SK-N-SH (cell line): ENCODE results near the gene H1-8. TPM values are rescaled to one million over a fixed set of nuclear protein-coding genes. Genes with fewer than 3 reads are reported as not detected.

ENCODE experiments used
- CTCF ChIA-PET: fragments of 300-600, 350-600 bp; formaldehyde crosslinking; extraction: SDS; loops from one replicate; lab custom pipeline; 2021; lab: Yijun Ruan, JAX
- POLR2A ChIA-PET: fragments of 350-600 bp; sonication (Branson Sonifier 250); formaldehyde crosslinking; extraction: SDS; loops from one replicate; lab custom pipeline; 2020; ENCODE audit warnings: antibody characterized with exemption, inconsistent platforms; lab: Yijun Ruan, JAX
- DNase-seq: peaks from one replicate; pipeline ENCODE4 v3.0.0; 2012
- H2AFZ ChIP-seq: fragments of 200-600 bp; sonication (generic); 2 replicates; pipeline ENCODE4 v1.8.1; 2016; ENCODE audit warnings: antibody characterized with exemption, mild to moderate bottlenecking, low read depth
- H3F3A ChIP-seq: fragments of 200-600 bp; sonication (generic); replicated peaks from 2 replicates; pipeline ENCODE3; 2016; ENCODE audit warnings: antibody characterized with exemption, mild to moderate bottlenecking; ENCODE audit not compliant: insufficient read depth
- H3K27ac ChIP-seq, 2 experiments: fragments of 200-500 bp in 1 of 2; fragments of 200-600 bp in 1 of 2; sonication (Bioruptor generic) in 1 of 2; sonication (generic), shearing (Covaris generic) in 1 of 2; 2 replicates each; pipeline versions ENCODE4 v1.5.1 to v1.6.1; 2014 to 2016; ENCODE audit warnings: low read depth in 2 of 2, inconsistent platforms in 1 of 2, low read length in 1 of 2, mild to moderate bottlenecking in 1 of 2, mixed read lengths in 1 of 2
- H3K27me3 ChIP-seq: fragments of 200-600 bp; sonication (generic), shearing (Covaris generic); 2 replicates; pipeline ENCODE4 v1.6.1; 2016; ENCODE audit warnings: mixed run types; ENCODE audit not compliant: insufficient read depth
- H3K36me3 ChIP-seq, 2 experiments: fragments of 200-500 bp in 1 of 2; fragments of 200-600 bp in 1 of 2; sonication (Bioruptor generic) in 1 of 2; sonication (generic) in 1 of 2; replicated peaks in 1 of 2; 2 replicates each; pipeline versions ENCODE3 to v1.5.1; 2014 to 2016; ENCODE audit warnings: low read length in 1 of 2, mild to moderate bottlenecking in 1 of 2; ENCODE audit not compliant: insufficient read depth in 2 of 2, control insufficient read depth in 1 of 2
- H3K4me1 ChIP-seq, 2 experiments: fragments of 200-500 bp in 1 of 2; fragments of 200-600 bp in 1 of 2; sonication (Bioruptor generic) in 1 of 2; sonication (generic), shearing (Covaris generic) in 1 of 2; 2 replicates each; pipeline versions ENCODE4 v1.5.1 to v1.6.1; 2014 to 2016; ENCODE audit warnings: low read depth in 1 of 2, low read length in 1 of 2, mixed run types in 1 of 2; ENCODE audit not compliant: insufficient read depth in 2 of 2, control insufficient read depth in 1 of 2
- H3K4me2 ChIP-seq: fragments of 200-600 bp; sonication (generic), shearing (Covaris generic); 2 replicates; pipeline ENCODE4 v1.6.1; 2017; ENCODE audit warnings: mixed run types
- H3K4me3 ChIP-seq, 2 experiments: fragments of 200-500 bp in 1 of 2; fragments of 200-600 bp in 1 of 2; sonication (Bioruptor generic) in 1 of 2; sonication (generic), shearing (Covaris generic) in 1 of 2; 2 replicates each; pipeline versions ENCODE4 v1.5.1 to v1.8.1; 2014 to 2016; ENCODE audit warnings: low read depth in 2 of 2, inconsistent platforms in 1 of 2, low read length in 1 of 2, mild to moderate bottlenecking in 1 of 2, mixed read lengths in 1 of 2, moderate library complexity in 1 of 2
- H3K79me2 ChIP-seq: fragments of 200-600 bp; sonication (generic); 2 replicates; pipeline ENCODE4 v1.8.1; 2017; ENCODE audit warnings: mild to moderate bottlenecking; ENCODE audit not compliant: insufficient read depth
- H3K9ac ChIP-seq: fragments of 200-600 bp; sonication (generic); 2 replicates; pipeline ENCODE4 v1.6.1; 2017; ENCODE audit warnings: mixed run types
- H3K9me2 ChIP-seq: fragments of 200-600 bp; sonication (generic); 2 replicates; pipeline ENCODE4 v1.6.1; 2017; ENCODE audit warnings: mixed run types
- H3K9me3 ChIP-seq: fragments of 200-600 bp; sonication (generic); 2 replicates; pipeline ENCODE4 v1.6.1; 2017; ENCODE audit warnings: mixed run types, mild to moderate bottlenecking, moderate library complexity
- H4K20me1 ChIP-seq: fragments of 200-600 bp; sonication (generic); 2 replicates; pipeline ENCODE4 v1.6.1; 2017; ENCODE audit warnings: mild to moderate bottlenecking, mixed run types; ENCODE audit not compliant: insufficient read depth
- CHD2 ChIP-seq: fragments of 150-350 bp; IDR thresholded peaks from 2 replicates; pipeline ENCODE4 v1.6.1; 2018; ENCODE audit warnings: low read length; ENCODE audit not compliant: partially characterized antibody
- ELF1 ChIP-seq: IDR thresholded peaks from 2 replicates; pipeline ENCODE4 v1.4.0; 2012
- EP300 ChIP-seq, 2 experiments: IDR thresholded peaks; 2 replicates each; pipeline versions ENCODE4 v1.4.0 to v1.6.1; 2012; ENCODE audit warnings: borderline replicate concordance in 1 of 2, low read depth in 1 of 2, low read length in 1 of 2
- EZH2phosphoT487 ChIP-seq: fragments of 200-600 bp; sonication (generic); IDR thresholded peaks from 2 replicates; pipeline ENCODE4 v1.6.1; 2017; ENCODE audit warnings: low read depth, mixed run types, mild to moderate bottlenecking, antibody characterized with exemption, moderate library complexity, borderline replicate concordance
- FOSL2 ChIP-seq: IDR thresholded peaks from 2 replicates; pipeline ENCODE4 v1.4.0; 2012; ENCODE audit warnings: low read depth, mild to moderate bottlenecking, moderate library complexity, borderline replicate concordance
- FOXM1 ChIP-seq: IDR thresholded peaks from 2 replicates; pipeline ENCODE4 v1.4.0; 2012; ENCODE audit warnings: low read depth, mild to moderate bottlenecking
- GABPA ChIP-seq: IDR thresholded peaks from 2 replicates; pipeline ENCODE4 v1.4.0; 2012; ENCODE audit warnings: low read depth, mild to moderate bottlenecking
- GATA2 ChIP-seq: sonication (generic); formaldehyde crosslinking; IDR thresholded peaks from 2 replicates; pipeline ENCODE4 v1.5.0; 2020; ENCODE audit warnings: mild to moderate bottlenecking, missing genetic modification reagents
- JUND ChIP-seq: IDR thresholded peaks from 2 replicates; pipeline ENCODE4 v1.4.0; 2012
- MEF2A ChIP-seq: IDR thresholded peaks from 2 replicates; pipeline ENCODE4 v1.4.0; 2012; ENCODE audit warnings: low read depth, borderline replicate concordance
- NFIC ChIP-seq: IDR thresholded peaks from 2 replicates; pipeline ENCODE4 v1.4.0; 2012; ENCODE audit warnings: borderline replicate concordance
- PBX3 ChIP-seq: IDR thresholded peaks from 2 replicates; pipeline ENCODE4; 2012
- REST ChIP-seq: IDR thresholded peaks from 2 replicates; pipeline ENCODE4 v1.6.1; 2012; ENCODE audit warnings: mild to moderate bottlenecking, low read depth, low read length, moderate library complexity
- SIN3A ChIP-seq: IDR thresholded peaks from 2 replicates; pipeline ENCODE4 v1.6.1; 2012; ENCODE audit warnings: low read depth, mild to moderate bottlenecking, low read length, moderate library complexity, borderline replicate concordance
- TEAD4 ChIP-seq: IDR thresholded peaks from 2 replicates; pipeline ENCODE4 v1.4.0; 2012; ENCODE audit warnings: mild to moderate bottlenecking, borderline replicate concordance; ENCODE audit not compliant: insufficient read depth
- WGBS: methylation state at CpG from one replicate; pipeline ENCODE4 v1.1.6; 2017; ENCODE audit warnings: low lambda C conversion rate; 5-methylcytosine and 5-hydroxymethylcytosine counted together
- polyA plus RNA-seq, 3 experiments: library from polyadenylated mRNA; depleted of rRNA; stranded (reverse); fragments of >200 nt; gene quantifications; 2 replicates each; pipeline ENCODE4 v1.2.3, GENCODE V29; 2012
- TF ChIP-seq, protein P1 (sequence below): IDR thresholded peaks from 2 replicates; pipeline ENCODE4 v1.4.0; 2012; ENCODE audit warnings: low read depth, borderline replicate concordance
- TF ChIP-seq, protein P2 (sequence below): IDR thresholded peaks from 2 replicates; pipeline ENCODE4 v1.4.0; 2012; ENCODE audit warnings: low read depth, borderline replicate concordance

The H1-8 gene
- polyA plus RNA-seq, 1 of the 3 experiments (the other 2 are of a cell fraction) = not detected

GRCh38 chr3:129503471-129504291 is 39.3 kb upstream of the H1-8 start:
- Histone ChIP-seq H3K9ac (no peak overlapping the region), H3K4me3 (no peak overlapping the region), H3F3A (no peaks in the 10 kb centered on the region), H3K4me2 (no peak overlapping the region), H3K79me2 (no peaks in the 10 kb centered on the region), H3K9me3 (no peaks in the 10 kb centered on the region), H3K36me3 (peaks cover 3 to 26% of the 10 kb centered on the region in 2 experiments), H3K27me3 (no peaks in the 10 kb centered on the region), H3K4me1 (peaks cover 3 to 28% of the 10 kb centered on the region in 2 experiments; a peak in 2 of 4 replicates), H4K20me1 (no peaks in the 10 kb centered on the region), H3K9me2 (no peaks in the 10 kb centered on the region), H3K27ac (no peak overlapping the region), H2AFZ (no peak overlapping the region)
- TF ChIP-seq GABPA = no peak
- TF ChIP-seq, protein P1, sequence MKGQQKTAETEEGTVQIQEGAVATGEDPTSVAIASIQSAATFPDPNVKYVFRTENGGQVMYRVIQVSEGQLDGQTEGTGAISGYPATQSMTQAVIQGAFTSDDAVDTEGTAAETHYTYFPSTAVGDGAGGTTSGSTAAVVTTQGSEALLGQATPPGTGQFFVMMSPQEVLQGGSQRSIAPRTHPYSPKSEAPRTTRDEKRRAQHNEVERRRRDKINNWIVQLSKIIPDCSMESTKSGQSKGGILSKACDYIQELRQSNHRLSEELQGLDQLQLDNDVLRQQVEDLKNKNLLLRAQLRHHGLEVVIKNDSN = no peak
- TF ChIP-seq FOXM1 = no peak
- no peak for TF ChIP-seq JUND
- no peak for TF ChIP-seq TEAD4
- no peak for TF ChIP-seq GATA2 (CRISPR knock-in tag)
- ChIA-PET CTCF (interaction anchor here (0.9 to 5.8 kb wide), 5 partner anchors 10 to 439 kb away, joined by 3 to 37 read pairs (median 3); no protein-coding TSS in a partner anchor), POLR2A (no interaction called here)
- 75% methylated on average over 11 of the region's 13 CpGs for WGBS
- DNase-seq = no peak

GRCh38 chr3:129504471-129505100 is 38.4 kb upstream of the H1-8 start:
- H4K20me1 ChIP-seq = no peaks in the 10 kb centered on the region
- H3K4me3 ChIP-seq = no peak overlapping the region
- no peak for TF ChIP-seq PBX3
- TF ChIP-seq FOSL2 = no peak
- no peak for TF ChIP-seq ELF1
- no peak for TF ChIP-seq NFIC
- TF ChIP-seq EP300 (IDR thresholded peaks at IDR 0.05; ENCODE audit: borderline replicate concordance in 1 of 2, low read depth in 1 of 2, low read length in 1 of 2) = no peak
- no peak for TF ChIP-seq JUND
- no peak for TF ChIP-seq MEF2A
- no peak for TF ChIP-seq GATA2 (CRISPR knock-in tag)
- no peak for TF ChIP-seq EZH2phosphoT487
- no peak for TF ChIP-seq SIN3A
- TF ChIP-seq CHD2 = no peak
- no peak for TF ChIP-seq REST
- TF ChIP-seq FOXM1 = no peak
- TF ChIP-seq, protein P2, sequence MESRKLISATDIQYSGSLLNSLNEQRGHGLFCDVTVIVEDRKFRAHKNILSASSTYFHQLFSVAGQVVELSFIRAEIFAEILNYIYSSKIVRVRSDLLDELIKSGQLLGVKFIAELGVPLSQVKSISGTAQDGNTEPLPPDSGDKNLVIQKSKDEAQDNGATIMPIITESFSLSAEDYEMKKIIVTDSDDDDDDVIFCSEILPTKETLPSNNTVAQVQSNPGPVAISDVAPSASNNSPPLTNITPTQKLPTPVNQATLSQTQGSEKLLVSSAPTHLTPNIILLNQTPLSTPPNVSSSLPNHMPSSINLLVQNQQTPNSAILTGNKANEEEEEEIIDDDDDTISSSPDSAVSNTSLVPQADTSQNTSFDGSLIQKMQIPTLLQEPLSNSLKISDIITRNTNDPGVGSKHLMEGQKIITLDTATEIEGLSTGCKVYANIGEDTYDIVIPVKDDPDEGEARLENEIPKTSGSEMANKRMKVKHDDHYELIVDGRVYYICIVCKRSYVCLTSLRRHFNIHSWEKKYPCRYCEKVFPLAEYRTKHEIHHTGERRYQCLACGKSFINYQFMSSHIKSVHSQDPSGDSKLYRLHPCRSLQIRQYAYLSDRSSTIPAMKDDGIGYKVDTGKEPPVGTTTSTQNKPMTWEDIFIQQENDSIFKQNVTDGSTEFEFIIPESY = no peak
- peaks cover 3 to 26% of the 10 kb centered on the region in 2 experiments for H3K36me3 ChIP-seq
- no peaks in the 10 kb centered on the region for H3K27me3 ChIP-seq
- H3K4me1 ChIP-seq = peaks cover 0 to 28% of the 10 kb centered on the region in 2 experiments; a peak in 2 of 4 replicates
- ChIA-PET POLR2A (no interaction called here), CTCF (interaction anchor here (5.8 kb wide), 1 partner anchor 14 kb away, joined by 37 read pairs; no protein-coding TSS in a partner anchor)
- H3K9me3 ChIP-seq = no peaks in the 10 kb centered on the region
- H3K27ac ChIP-seq = no peak overlapping the region
- H3F3A ChIP-seq = no peaks in the 10 kb centered on the region
- H3K9ac ChIP-seq = no peak overlapping the region
- no peaks in the 10 kb centered on the region for H3K79me2 ChIP-seq
- 93% methylated on average over 5 of the region's 5 CpGs for WGBS
- H2AFZ ChIP-seq = no peak overlapping the region
- no peaks in the 10 kb centered on the region for H3K9me2 ChIP-seq
- no peak overlapping the region for H3K4me2 ChIP-seq
- no peak for DNase-seq
